Testis (tissue), 2 donors: ENCODE data around the gene PDS5B.
A peak's percentile ranks its signal among the peaks of the same experiment; 100 is the strongest.

Experiments used
- CTCF ChIP-seq, 3 experiments: fragments of 450-650 bp in 2 of 3; fragments of 200-600 bp in 1 of 3; sonication (generic) in 1 of 3; IDR thresholded peaks; one replicate each; pipeline ENCODE4 v1.5.1; 2016 to 2019; ENCODE audit warnings: antibody characterized with exemption in 3 of 3, mild to moderate bottlenecking in 2 of 3, moderate library complexity in 1 of 3
- POLR2A ChIP-seq: fragments of 450-650 bp; IDR thresholded peaks from one replicate; pipeline ENCODE4 v1.6.1; 2017; ENCODE audit warnings: antibody characterized with exemption, mild to moderate bottlenecking, moderate library complexity

DNA sequence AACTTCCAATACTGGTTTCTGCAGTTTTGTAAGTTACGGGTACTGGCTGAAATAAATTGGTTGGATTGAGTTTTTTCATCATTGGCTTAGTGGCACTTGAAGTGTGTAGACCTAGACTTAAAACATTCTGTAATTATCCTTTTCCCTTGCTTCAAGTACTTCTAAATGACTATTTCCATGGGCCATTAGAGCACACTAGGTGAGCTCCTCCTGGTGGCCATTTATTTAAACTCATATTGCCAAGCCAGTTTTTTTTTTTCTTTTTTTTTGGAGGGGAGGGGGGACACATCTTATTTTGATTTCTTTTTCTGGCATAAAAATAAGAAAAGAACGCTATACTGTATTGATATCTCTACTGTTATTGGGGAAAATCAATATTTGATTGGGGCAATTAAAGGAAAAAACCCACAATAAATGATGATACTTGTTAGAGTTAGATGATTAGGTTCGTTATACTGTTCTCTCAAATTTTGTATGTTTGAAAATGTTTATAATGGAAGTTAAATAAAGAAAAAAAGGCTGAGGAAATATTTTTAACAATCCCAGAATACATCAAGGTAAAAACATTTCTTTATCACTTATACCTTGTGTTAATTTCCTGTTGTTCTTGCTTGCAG is 82.9 kb downstream of the PDS5B start:
- TF ChIP-seq CTCF (IDR thresholded peaks at IDR 0.05), result peak; percentile 39 to 78 (median 45)
- no peak for TF ChIP-seq POLR2A
